Endothelial cell (in vitro differentiated cells): Measurements from ENCODE around the gene PHC1. TPM values are rescaled to one million over a fixed set of nuclear protein-coding genes. Genes with fewer than 3 reads are reported as not detected.

Experiments used
- DNase-seq: peaks from one replicate; pipeline ENCODE4 v3.0.0; 2021; ENCODE audit warnings: low spot score
- H3K27ac Mint-ChIP-seq: one replicate; pipeline ENCODE4 v1.8.0; 2021; ENCODE audit warnings: mixed read lengths, inconsistent platforms; ENCODE audit not compliant: unreplicated experiment
- H3K27me3 Mint-ChIP-seq: one replicate; pipeline ENCODE4 v1.8.0; 2021; ENCODE audit warnings: mild to moderate bottlenecking, moderate library complexity, mixed read lengths, inconsistent platforms; ENCODE audit not compliant: unreplicated experiment
- H3K36me3 Mint-ChIP-seq: one replicate; pipeline ENCODE4 v1.8.0; 2021; ENCODE audit warnings: mild to moderate bottlenecking, low read depth, mixed read lengths, inconsistent platforms; ENCODE audit not compliant: unreplicated experiment
- H3K4me1 Mint-ChIP-seq: one replicate; pipeline ENCODE4 v1.8.0; 2021; ENCODE audit warnings: mild to moderate bottlenecking, mixed read lengths, inconsistent platforms; ENCODE audit not compliant: unreplicated experiment
- H3K4me3 Mint-ChIP-seq: one replicate; pipeline ENCODE4 v1.8.0; 2021; ENCODE audit warnings: mild to moderate bottlenecking, mixed read lengths, inconsistent platforms; ENCODE audit not compliant: unreplicated experiment
- H3K9me3 Mint-ChIP-seq: one replicate; pipeline ENCODE4 v1.8.0; 2021; ENCODE audit warnings: mixed read lengths, inconsistent platforms; ENCODE audit not compliant: unreplicated experiment
- CTCF ChIP-seq: fragments of 200-600 bp; sonication (generic); IDR thresholded peaks from one replicate; pipeline ENCODE4 v1.5.0; 2021; ENCODE audit warnings: antibody characterized with exemption; ENCODE audit not compliant: unreplicated experiment
- total RNA-seq: library from RNA; stranded (reverse); fragmentation: NEBNext Ultra II Directional; extraction: Animal tissue kit (Norgen Biotek cat#: 25700); gene quantifications from one replicate; pipeline ENCODE4 v1.2.1, GENCODE V29; 2021; ENCODE audit not compliant: unreplicated experiment

PHC1 gene
- total RNA-seq, 1 donor from 2014 or later = 55.3 TPM

- Mint-ChIP-seq H3K27ac (peak overlapping the region; percentile 95), H3K36me3 (peaks cover 15% of the 10 kb centered on the region), H3K4me1 (peaks cover 26% of the 10 kb centered on the region), H3K27me3 (peaks cover 8% of the 10 kb centered on the region), H3K9me3 (peaks cover 5% of the 10 kb centered on the region), H3K4me3 (peak overlapping the region; percentile 97)
- DNase-seq = no peak
- TF ChIP-seq CTCF = no peak
These were observed 36.6 kb downstream of the PHC1 start for GRCh38 chr12:8950702-8951478.

- TF ChIP-seq CTCF = no peak
- Mint-ChIP-seq H3K4me1 (peaks cover 26% of the 10 kb centered on the region), H3K27me3 (peaks cover 8% of the 10 kb centered on the region), H3K27ac (no peak overlapping the region), H3K36me3 (peaks cover 15% of the 10 kb centered on the region), H3K4me3 (no peak overlapping the region), H3K9me3 (peaks cover 5% of the 10 kb centered on the region)
- DNase-seq = no peak
These were observed 37.4 kb downstream of the PHC1 start for GRCh38 chr12:8951744-8952143.

- Mint-ChIP-seq H3K27ac (no peak overlapping the region), H3K27me3 (peaks cover 3% of the 10 kb centered on the region), H3K4me1 (peaks cover 10% of the 10 kb centered on the region), H3K9me3 (peaks cover 5% of the 10 kb centered on the region), H3K36me3 (peaks cover 15% of the 10 kb centered on the region), H3K4me3 (no peak overlapping the region)
- DNase-seq = no peak
- no peak for TF ChIP-seq CTCF
These were observed 39.6 kb downstream of the PHC1 start for GRCh38 chr12:8953773-8954402.

GRCh38 chr12:8956073-8956472, 41.8 kb downstream of the PHC1 start:
- no peak for TF ChIP-seq CTCF
- Mint-ChIP-seq H3K9me3 (peaks cover 5% of the 10 kb centered on the region), H3K4me3 (no peak overlapping the region), H3K27ac (no peak overlapping the region), H3K4me1 (no peaks in the 10 kb centered on the region), H3K27me3 (peaks cover 2% of the 10 kb centered on the region), H3K36me3 (peaks cover 15% of the 10 kb centered on the region)
- no peak for DNase-seq

GRCh38 chr12:8956772-8957171, 42.5 kb downstream of the PHC1 start:
- Mint-ChIP-seq H3K9me3 (peaks cover 5% of the 10 kb centered on the region), H3K27ac (no peak overlapping the region), H3K36me3 (peaks cover 15% of the 10 kb centered on the region), H3K4me3 (no peak overlapping the region), H3K4me1 (no peaks in the 10 kb centered on the region), H3K27me3 (peaks cover 2% of the 10 kb centered on the region)
- TF ChIP-seq CTCF = no peak
- DNase-seq = no peak
